SK-N-MC (cell line): Measurements from ENCODE around the gene BTAF1.

ENCODE experiments used
- DNase-seq: peaks from one replicate; pipeline ENCODE4 v3.0.0-alpha.2; 2011; ENCODE audit warnings: low read depth, low spot score
- H3K27ac ChIP-seq: fragments of 200-600 bp; sonication (generic); 2 replicates; pipeline ENCODE4 v1.5.1; 2016; ENCODE audit warnings: mixed run types
- H3K36me3 ChIP-seq: fragments of 200-600 bp; sonication (generic); 2 replicates; pipeline ENCODE4 v1.6.1; 2017; ENCODE audit warnings: antibody characterized with exemption, low read length, mixed read lengths; ENCODE audit not compliant: insufficient read depth
- H3K4me3 ChIP-seq: fragments of 200-600 bp; sonication (generic); 2 replicates; pipeline ENCODE4 v1.5.1; 2016
- H3K9ac ChIP-seq: fragments of 200-600 bp; sonication (generic); 2 replicates; pipeline ENCODE4 v1.8.0; 2017; ENCODE audit warnings: mixed run types, mixed read lengths; ENCODE audit not compliant: insufficient read length
- H3K9me3 ChIP-seq: fragments of 200-600 bp; sonication (generic); 2 replicates; pipeline ENCODE4 v1.6.1; 2017; ENCODE audit warnings: low read depth, mild to moderate bottlenecking, antibody characterized with exemption, low read length, moderate library complexity, mixed read lengths
- EZH2 ChIP-seq: fragments of 200-600 bp; sonication (generic); IDR thresholded peaks from one replicate; pipeline ENCODE4 v1.6.1; 2017; ENCODE audit warnings: antibody characterized with exemption
- FOXP2 ChIP-seq: optimal IDR thresholded peaks from 2 replicates; pipeline ENCODE3; 2011; ENCODE audit warnings: mild to moderate bottlenecking, moderate library complexity; ENCODE audit not compliant: insufficient read depth; ENCODE audit errors: extremely low read length, control extremely low read depth
- POLR2AphosphoS5 ChIP-seq: IDR thresholded peaks from 2 replicates; pipeline ENCODE4 v1.6.1; 2012; ENCODE audit warnings: mild to moderate bottlenecking, low read depth, low read length, borderline replicate concordance

BTAF1 gene

GRCh38 chr10:91930939-91931338, 7.4 kb downstream of the BTAF1 start:
- Histone ChIP-seq H3K36me3 (peaks cover 34% of the 10 kb centered on the region), H3K27ac (no peak overlapping the region), H3K9me3 (no peaks in the 10 kb centered on the region), H3K4me3 (no peak overlapping the region), H3K9ac (no peak overlapping the region)
- no peak for TF ChIP-seq POLR2AphosphoS5
- TF ChIP-seq EZH2, result no peak
- TF ChIP-seq FOXP2, result no peak
- DNase-seq, result no peak

- no peak for DNase-seq
- no peak for TF ChIP-seq FOXP2
- TF ChIP-seq EZH2, result no peak
- TF ChIP-seq POLR2AphosphoS5, result no peak
- Histone ChIP-seq H3K9ac (no peak overlapping the region), H3K27ac (no peak overlapping the region), H3K36me3 (peaks cover 35% of the 10 kb centered on the region), H3K9me3 (no peaks in the 10 kb centered on the region), H3K4me3 (no peak overlapping the region)
Observed at GRCh38 chr10:91931526-91932190, 8.1 kb downstream of the BTAF1 start.

- no peak overlapping the region for H3K27ac ChIP-seq
- TF ChIP-seq EZH2 (no peak), FOXP2 (no peak), POLR2AphosphoS5 (no peak)
- no peak overlapping the region for H3K9ac ChIP-seq
- DNase-seq, result no peak
- peaks cover 44% of the 10 kb centered on the region for H3K36me3 ChIP-seq
- no peaks in the 10 kb centered on the region for H3K9me3 ChIP-seq
- H3K4me3 ChIP-seq, result no peak overlapping the region
Observed at GRCh38 chr10:91932737-91933136, 9.2 kb downstream of the BTAF1 start.

- Histone ChIP-seq H3K36me3 (peaks cover 47% of the 10 kb centered on the region), H3K9ac (no peak overlapping the region), H3K27ac (no peak overlapping the region), H3K4me3 (no peak overlapping the region), H3K9me3 (no peaks in the 10 kb centered on the region)
- no peak for TF ChIP-seq EZH2
- no peak for DNase-seq
Observed at GRCh38 chr10:91935886-91936285, 12.3 kb downstream of the BTAF1 start.

GRCh38 chr10:91939653-91940052, 16.1 kb downstream of the BTAF1 start:
- Histone ChIP-seq H3K36me3 (peaks cover 45% of the 10 kb centered on the region), H3K27ac (no peak overlapping the region), H3K4me3 (no peak overlapping the region), H3K9ac (no peak overlapping the region), H3K9me3 (no peaks in the 10 kb centered on the region)
- TF ChIP-seq EZH2 (no peak), FOXP2 (no peak), POLR2AphosphoS5 (no peak)
- DNase-seq, result no peak

- peaks cover 45% of the 10 kb centered on the region for H3K36me3 ChIP-seq
- no peak for DNase-seq
- H3K4me3 ChIP-seq, result no peak overlapping the region
- TF ChIP-seq POLR2AphosphoS5 (no peak), EZH2 (no peak), FOXP2 (no peak)
- H3K9ac ChIP-seq, result no peak overlapping the region
- no peaks in the 10 kb centered on the region for H3K9me3 ChIP-seq
- no peak overlapping the region for H3K27ac ChIP-seq
Observed at GRCh38 chr10:91941426-91941825, 17.9 kb downstream of the BTAF1 start.

GRCh38 chr10:91944880-91945630, 21.5 kb downstream of the BTAF1 start:
- no peak for DNase-seq
- Histone ChIP-seq H3K9me3 (no peaks in the 10 kb centered on the region), H3K9ac (no peak overlapping the region), H3K36me3 (peaks cover 37% of the 10 kb centered on the region), H3K27ac (no peak overlapping the region), H3K4me3 (no peak overlapping the region)
- TF ChIP-seq FOXP2, result no peak
- TF ChIP-seq POLR2AphosphoS5, result no peak
- TF ChIP-seq EZH2, result no peak

GRCh38 chr10:91953600-91954160, 30.1 kb downstream of the BTAF1 start:
- no peaks in the 10 kb centered on the region for H3K9me3 ChIP-seq
- H3K36me3 ChIP-seq, result peaks cover 53% of the 10 kb centered on the region
- H3K9ac ChIP-seq, result no peak overlapping the region
- no peak overlapping the region for H3K4me3 ChIP-seq
- H3K27ac ChIP-seq, result no peak overlapping the region
- no peak for DNase-seq
- no peak for TF ChIP-seq POLR2AphosphoS5
- TF ChIP-seq FOXP2, result no peak

GRCh38 chr10:91955114-91955513, 31.5 kb downstream of the BTAF1 start:
- Histone ChIP-seq H3K27ac (no peak overlapping the region), H3K36me3 (peaks cover 59% of the 10 kb centered on the region; the same call in 1 of the 2 replicates), H3K4me3 (no peak overlapping the region), H3K9me3 (no peaks in the 10 kb centered on the region), H3K9ac (no peak overlapping the region)
- DNase-seq, result no peak
- no peak for TF ChIP-seq POLR2AphosphoS5
- no peak for TF ChIP-seq FOXP2
- TF ChIP-seq EZH2, result no peak
